NT2/D1 (cell line): ENCODE results near the gene DYSF.

ENCODE experiments used
- DNase-seq: peaks from one replicate; pipeline ENCODE4 v3.0.0-alpha.2; 2011; ENCODE audit warnings: low read depth, low spot score
- H3K27me3 ChIP-seq: 2 replicates; pipeline ENCODE4 v1.6.0; 2011; ENCODE audit warnings: mild to moderate bottlenecking; ENCODE audit not compliant: insufficient read length, insufficient read depth
- H3K36me3 ChIP-seq: 2 replicates; pipeline ENCODE4 v1.6.1; 2011; ENCODE audit warnings: mild to moderate bottlenecking, low read length, mixed read lengths; ENCODE audit not compliant: insufficient read depth, insufficient read length
- H3K4me1 ChIP-seq: 2 replicates; pipeline ENCODE4 v1.5.1; 2011; ENCODE audit not compliant: insufficient read depth, insufficient read length
- H3K4me3 ChIP-seq: 2 replicates; pipeline ENCODE4 v1.5.1; 2011; ENCODE audit warnings: low read depth; ENCODE audit not compliant: insufficient read length
- H3K9ac ChIP-seq: 2 replicates; pipeline ENCODE4 v1.6.0; 2011; ENCODE audit warnings: low read depth; ENCODE audit not compliant: insufficient read length
- H3K9me3 ChIP-seq: 2 replicates; pipeline ENCODE4 v1.5.1; 2011; ENCODE audit warnings: mild to moderate bottlenecking, low read length; ENCODE audit not compliant: insufficient read depth
- SUZ12 ChIP-seq: IDR thresholded peaks from 2 replicates; pipeline ENCODE4 v1.6.1; 2011; ENCODE audit not compliant: insufficient read length, insufficient read depth; ENCODE audit errors: extremely low read depth
- YY1 ChIP-seq: IDR thresholded peaks from 2 replicates; pipeline ENCODE4 v1.6.1; 2011; ENCODE audit not compliant: insufficient read length, insufficient read depth
- ZNF274 ChIP-seq: IDR thresholded peaks from 2 replicates; pipeline ENCODE4 v1.6.1; 2011; ENCODE audit warnings: mild to moderate bottlenecking, low read depth, low read length

Gene DYSF

GRCh38 chr2:71531522-71532047, 78.2 kb downstream of the DYSF start:
- TF ChIP-seq SUZ12 (no peak), ZNF274 (no peak), YY1 (no peak)
- no peak for DNase-seq
- Histone ChIP-seq H3K27me3 (no peaks in the 10 kb centered on the region), H3K36me3 (peaks cover 2% of the 10 kb centered on the region), H3K4me1 (peaks cover 7% of the 10 kb centered on the region), H3K9ac (no peak overlapping the region), H3K4me3 (no peak overlapping the region), H3K9me3 (no peaks in the 10 kb centered on the region)

GRCh38 chr2:71532327-71532726, 79.0 kb downstream of the DYSF start:
- TF ChIP-seq YY1 (no peak), ZNF274 (no peak), SUZ12 (no peak)
- no peak for DNase-seq
- Histone ChIP-seq H3K27me3 (no peaks in the 10 kb centered on the region), H3K9me3 (no peaks in the 10 kb centered on the region), H3K9ac (no peak overlapping the region), H3K4me1 (peaks cover 7% of the 10 kb centered on the region), H3K36me3 (peaks cover 2% of the 10 kb centered on the region), H3K4me3 (no peak overlapping the region)

GRCh38 chr2:71534201-71534600, 80.8 kb downstream of the DYSF start:
- no peaks in the 10 kb centered on the region for H3K36me3 ChIP-seq
- no peaks in the 10 kb centered on the region for H3K27me3 ChIP-seq
- H3K9ac ChIP-seq: no peak overlapping the region
- peaks cover 5% of the 10 kb centered on the region for H3K4me1 ChIP-seq
- no peak for DNase-seq
- no peaks in the 10 kb centered on the region for H3K9me3 ChIP-seq
- TF ChIP-seq YY1 (no peak), SUZ12 (no peak), ZNF274 (no peak)
- H3K4me3 ChIP-seq: no peak overlapping the region

GRCh38 chr2:71534826-71535225, 81.5 kb downstream of the DYSF start:
- Histone ChIP-seq H3K27me3 (no peaks in the 10 kb centered on the region), H3K4me3 (no peak overlapping the region), H3K9me3 (no peaks in the 10 kb centered on the region), H3K4me1 (peaks cover 5% of the 10 kb centered on the region), H3K36me3 (no peaks in the 10 kb centered on the region), H3K9ac (no peak overlapping the region)
- no peak for DNase-seq
- TF ChIP-seq SUZ12 (no peak), YY1 (no peak), ZNF274 (no peak)

DNA sequence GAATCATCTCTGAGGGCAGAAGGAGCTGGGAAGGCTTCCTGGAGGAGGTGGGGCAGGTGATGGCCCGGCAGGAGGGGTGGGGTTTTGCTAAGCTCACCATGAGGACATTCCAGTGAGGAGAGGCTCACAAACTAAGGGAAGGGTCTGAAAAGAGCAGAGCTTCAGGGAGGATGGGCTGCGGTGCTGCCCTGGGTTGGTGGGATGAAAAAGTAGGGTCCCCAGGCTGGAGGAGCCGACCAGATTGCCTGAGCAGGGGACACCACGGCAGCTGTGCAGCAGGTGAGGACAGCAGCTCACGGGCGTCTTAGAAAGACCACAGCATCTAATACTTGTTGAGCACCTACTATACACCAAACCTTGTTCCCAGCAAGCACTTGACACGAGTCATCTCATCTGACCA, 82.2 kb downstream of the DYSF start:
- Histone ChIP-seq H3K27me3 (no peaks in the 10 kb centered on the region), H3K4me3 (no peak overlapping the region), H3K36me3 (no peaks in the 10 kb centered on the region), H3K9ac (no peak overlapping the region), H3K9me3 (no peaks in the 10 kb centered on the region), H3K4me1 (peaks cover 5% of the 10 kb centered on the region)
- no peak for DNase-seq
- TF ChIP-seq YY1 (no peak), ZNF274 (no peak), SUZ12 (no peak)

DNA sequence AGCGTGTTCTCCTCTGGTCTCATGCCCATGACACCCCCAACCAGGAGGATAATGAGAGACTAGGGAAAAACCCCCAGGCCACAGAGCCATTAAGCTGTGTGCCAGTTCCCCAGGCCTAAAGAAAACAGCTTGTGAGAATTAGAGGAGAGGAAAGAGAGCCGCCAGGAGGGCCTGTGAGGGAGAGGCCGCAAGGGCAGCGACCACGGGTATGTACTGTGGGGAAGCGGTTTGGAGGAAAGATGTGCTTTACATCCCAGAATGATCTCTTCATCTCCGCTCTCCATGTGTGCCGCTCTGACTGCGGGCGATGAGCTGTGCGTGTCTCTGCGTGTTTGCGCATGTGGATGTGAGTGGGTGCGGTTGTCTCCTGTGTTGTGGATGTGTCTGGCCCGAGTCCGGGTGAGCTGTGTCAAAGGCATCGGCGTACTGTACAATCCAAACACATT, 82.9 kb downstream of the DYSF start:
- no peaks in the 10 kb centered on the region for H3K27me3 ChIP-seq
- DNase-seq: no peak
- no peaks in the 10 kb centered on the region for H3K36me3 ChIP-seq
- H3K9me3 ChIP-seq: no peaks in the 10 kb centered on the region
- H3K9ac ChIP-seq: no peak overlapping the region
- H3K4me3 ChIP-seq: no peak overlapping the region
- TF ChIP-seq YY1 (no peak), SUZ12 (no peak), ZNF274 (no peak)
- peaks cover 5% of the 10 kb centered on the region for H3K4me1 ChIP-seq

DNA sequence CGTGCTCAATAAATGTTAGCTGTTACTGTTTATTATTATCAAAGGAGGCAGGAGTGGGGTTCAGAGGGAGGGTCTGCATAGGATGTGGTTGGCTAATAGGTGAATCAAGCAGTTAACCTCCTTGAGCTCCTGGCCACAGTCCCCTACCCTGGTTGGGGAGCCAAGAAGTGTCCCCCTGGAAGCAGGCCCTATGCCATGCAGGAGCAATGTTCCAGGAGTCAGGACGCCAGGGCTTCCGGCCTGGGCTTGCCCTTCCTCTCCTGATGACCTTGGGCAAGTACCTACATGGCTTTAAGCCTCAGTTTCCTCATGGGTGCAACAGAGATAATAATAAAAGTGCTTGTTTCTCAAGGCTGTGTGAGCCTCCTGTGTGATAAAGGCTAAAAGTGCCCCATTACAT, 84.9 kb downstream of the DYSF start:
- no peak overlapping the region for H3K9ac ChIP-seq
- no peak for DNase-seq
- H3K4me1 ChIP-seq: peaks cover 5% of the 10 kb centered on the region
- no peak for TF ChIP-seq SUZ12
- no peak for TF ChIP-seq YY1
- TF ChIP-seq ZNF274: no peak
- no peak overlapping the region for H3K4me3 ChIP-seq
- H3K9me3 ChIP-seq: peaks cover 8% of the 10 kb centered on the region; the same call in 1 of the 2 replicates
- H3K27me3 ChIP-seq: no peaks in the 10 kb centered on the region
- no peaks in the 10 kb centered on the region for H3K36me3 ChIP-seq
